Nephron progenitor cell (in vitro differentiated cells): ENCODE measurements around the gene PDCL3.

Experiments
- DNase-seq: peaks from one replicate; pipeline ENCODE4 v3.0.0; 2021
- H3K27ac Mint-ChIP-seq: 2 replicates; pipeline ENCODE4 v1.8.0; 2021; ENCODE audit warnings: mild to moderate bottlenecking, moderate library complexity, mixed read lengths
- H3K27me3 Mint-ChIP-seq: 2 replicates; pipeline ENCODE4 v1.8.0; 2021; ENCODE audit warnings: mild to moderate bottlenecking, low read depth, mixed read lengths; ENCODE audit not compliant: poor library complexity
- H3K36me3 Mint-ChIP-seq: 2 replicates; pipeline ENCODE4 v1.8.0; 2021; ENCODE audit warnings: low read depth, mixed read lengths
- H3K4me1 Mint-ChIP-seq: 2 replicates; pipeline ENCODE4 v1.8.0; 2021; ENCODE audit warnings: mixed read lengths
- H3K4me3 Mint-ChIP-seq: 2 replicates; pipeline ENCODE4 v1.8.0; 2021; ENCODE audit warnings: mild to moderate bottlenecking, moderate library complexity, mixed read lengths
- H3K9me3 Mint-ChIP-seq: 2 replicates; pipeline ENCODE4 v1.8.0; 2021; ENCODE audit warnings: mild to moderate bottlenecking, moderate library complexity, mixed read lengths
- CTCF ChIP-seq: fragments of 200-600 bp; sonication (generic); IDR thresholded peaks from 2 replicates; pipeline ENCODE4 v1.5.0; 2021; ENCODE audit warnings: antibody characterized with exemption

Gene PDCL3

GRCh38 chr2:100610381-100610831 lies 47.6 kb downstream of the PDCL3 start:
- H3K9me3 Mint-ChIP-seq: no peaks in the 10 kb centered on the region
- no peak overlapping the region for H3K27ac Mint-ChIP-seq
- peak; percentile 81 for DNase-seq
- H3K4me1 Mint-ChIP-seq: peaks cover 9% of the 10 kb centered on the region
- H3K27me3 Mint-ChIP-seq: peaks cover 16% of the 10 kb centered on the region
- no peak overlapping the region for H3K4me3 Mint-ChIP-seq
- H3K36me3 Mint-ChIP-seq: no peaks in the 10 kb centered on the region
- peak; percentile 62 for TF ChIP-seq CTCF

GRCh38 chr2:100611079-100612029 lies 48.6 kb downstream of the PDCL3 start:
- Mint-ChIP-seq H3K27me3 (peaks cover 19% of the 10 kb centered on the region), H3K27ac (no peak overlapping the region), H3K9me3 (no peaks in the 10 kb centered on the region), H3K4me3 (no peak overlapping the region), H3K4me1 (peaks cover 5% of the 10 kb centered on the region), H3K36me3 (no peaks in the 10 kb centered on the region)
- TF ChIP-seq CTCF: no peak
- DNase-seq: no peak

- H3K36me3 Mint-ChIP-seq: no peaks in the 10 kb centered on the region
- no peaks in the 10 kb centered on the region for H3K9me3 Mint-ChIP-seq
- no peak overlapping the region for H3K4me3 Mint-ChIP-seq
- no peak for TF ChIP-seq CTCF
- peaks cover 28% of the 10 kb centered on the region for H3K27me3 Mint-ChIP-seq
- no peak for DNase-seq
- H3K27ac Mint-ChIP-seq: no peak overlapping the region
- H3K4me1 Mint-ChIP-seq: no peaks in the 10 kb centered on the region
Observed at GRCh38 chr2:100612388-100613000, 49.7 kb downstream of the PDCL3 start.

- Mint-ChIP-seq H3K36me3 (no peaks in the 10 kb centered on the region), H3K4me3 (no peak overlapping the region), H3K9me3 (no peaks in the 10 kb centered on the region), H3K27me3 (peaks cover 31% of the 10 kb centered on the region), H3K27ac (peak overlapping the region; percentile 90), H3K4me1 (no peaks in the 10 kb centered on the region)
- TF ChIP-seq CTCF: no peak
- no peak for DNase-seq
Observed at GRCh38 chr2:100613719-100614118, 50.9 kb downstream of the PDCL3 start.

- Mint-ChIP-seq H3K4me3 (no peak overlapping the region), H3K27me3 (peaks cover 33% of the 10 kb centered on the region), H3K27ac (no peak overlapping the region), H3K9me3 (peaks cover 5% of the 10 kb centered on the region), H3K4me1 (no peaks in the 10 kb centered on the region), H3K36me3 (no peaks in the 10 kb centered on the region)
- no peak for DNase-seq
- TF ChIP-seq CTCF: no peak
Observed at GRCh38 chr2:100614455-100615000, 51.7 kb downstream of the PDCL3 start.
